T-cell (primary cell): ENCODE data around the gene CEP41. TPM values are rescaled to one million over a fixed set of nuclear protein-coding genes. Genes with fewer than 3 reads are reported as not detected.

Source experiments
- ATAC-seq, 4 experiments: fragments of 200-7000 bp in 3 of 4; fragments of 150-1000 bp in 1 of 4; cut with Tn5 transposase; replicated peaks in 1 of 4; 1 replicate in 3 of 4; 2 replicates in 1 of 4; pipeline ENCODE4 v1.10.0; 2021; ENCODE audit warnings: moderate library complexity in 3 of 4, mild to moderate bottlenecking in 2 of 4, moderate number of reproducible peaks in 1 of 4
- CTCF ChIA-PET, 2 donors: fragments of 300-600 bp; sonication (Branson Sonifier 250); formaldehyde crosslinking; loops; one replicate each; lab custom pipeline; 2022; ENCODE audit warnings: antibody characterized with exemption in 2 of 2; lab: Charles Lee
- POLR2A ChIA-PET, 2 donors: fragments of 300-600 bp; sonication (Branson Sonifier 250); formaldehyde crosslinking; loops; one replicate each; lab custom pipeline; 2022; ENCODE audit warnings: antibody characterized with exemption in 2 of 2; lab: Charles Lee
- DNase-seq, 35 experiments: peaks; one replicate each; pipeline versions ENCODE4 v3.0.0 to v3.0.0-alpha.2; 2013 to 2023
- H3K27ac ChIP-seq: one replicate; pipeline ENCODE4 v1.5.1; 2013; ENCODE audit warnings: low read length
- H3K27me3 ChIP-seq, 2 experiments: replicated peaks in 1 of 2; 1 replicate in 1 of 2; 2 replicates in 1 of 2; pipeline versions ENCODE4 v1.6.1 to v1.7.0; 2013; ENCODE audit warnings: low read length in 1 of 2, mixed read lengths in 1 of 2; ENCODE audit not compliant: control insufficient read depth in 2 of 2, insufficient read depth in 2 of 2; ENCODE audit errors: extremely low read depth in 1 of 2
- H3K36me3 ChIP-seq, 2 donors: 1 replicate in 1 of 2; 2 replicates in 1 of 2; pipeline versions ENCODE4 v1.6.1 to v1.7.0; 2013; ENCODE audit warnings: low read length in 1 of 2; ENCODE audit not compliant: control insufficient read depth in 2 of 2, insufficient read depth in 1 of 2; ENCODE audit errors: extremely low read depth in 1 of 2
- H3K4me1 ChIP-seq, 2 experiments: 1 replicate in 1 of 2; 2 replicates in 1 of 2; pipeline versions ENCODE4 v1.6.1 to v1.7.0; 2013; ENCODE audit warnings: low read length in 2 of 2, mixed read lengths in 1 of 2; ENCODE audit not compliant: insufficient read depth in 2 of 2, control insufficient read depth in 1 of 2; ENCODE audit errors: extremely low read depth in 1 of 2
- H3K4me3 ChIP-seq, 2 donors: 1 replicate in 1 of 2; 2 replicates in 1 of 2; pipeline versions ENCODE4 v1.5.1 to v1.7.0; 2013; ENCODE audit warnings: mild to moderate bottlenecking in 2 of 2, low read length in 1 of 2, moderate library complexity in 1 of 2; ENCODE audit not compliant: control insufficient read depth in 1 of 2; ENCODE audit errors: extremely low read depth in 1 of 2
- H3K9me3 ChIP-seq: 2 replicates; pipeline ENCODE4 v1.7.0; 2013
- H3K27ac Mint-ChIP-seq, 2 donors: one replicate each; pipeline ENCODE4 v1.8.0; 2020 to 2021; ENCODE audit warnings: mild to moderate bottlenecking in 2 of 2, mixed read lengths in 2 of 2
- H3K27me3 Mint-ChIP-seq, 2 donors: one replicate each; pipeline ENCODE4 v1.8.0; 2021 to 2022; ENCODE audit warnings: mixed read lengths in 2 of 2
- H3K36me3 Mint-ChIP-seq: one replicate; pipeline ENCODE4 v1.8.0; 2021; ENCODE audit warnings: mixed read lengths
- H3K4me1 Mint-ChIP-seq, 3 donors: one replicate each; pipeline ENCODE4 v1.8.0; 2020 to 2022; ENCODE audit warnings: mixed read lengths in 3 of 3, mild to moderate bottlenecking in 1 of 3
- H3K4me3 Mint-ChIP-seq, 3 donors: one replicate each; pipeline ENCODE4 v1.8.0; 2020 to 2022; ENCODE audit warnings: mild to moderate bottlenecking in 3 of 3, mixed read lengths in 3 of 3, moderate library complexity in 3 of 3
- H3K9me3 Mint-ChIP-seq, 3 donors: one replicate each; pipeline ENCODE4 v1.8.0; 2020 to 2022; ENCODE audit warnings: mixed read lengths in 3 of 3
- whole genome bisulfite sequencing: methylation state at CpG from one replicate; pipeline ENCODE4 v1.1.5; 2013; ENCODE audit warnings: missing lambda C conversion rate; ENCODE audit not compliant: insufficient coverage; 5-methylcytosine and 5-hydroxymethylcytosine counted together
- total RNA-seq, 35 experiments: library from RNA in 6 of 35; stranded (reverse) in 6 of 35; fragments of 120-200 nt in 1 of 35; gene quantifications; one replicate each; pipeline versions ENCODE4 v1.2.1 to v1.2.4 and lab custom pipeline; 2013 to 2026

CEP41 gene
- total RNA-seq, 5 donors from 2014 or later (not counting 1 experiment from before 2014, with no cell fraction given), result 6.3 to 13.6 (median 9.2) TPM

GRCh38 chr7:130409067-130409711, 31.6 kb downstream of the CEP41 start:
- H3K27ac ChIP-seq, result no peak overlapping the region
- Mint-ChIP-seq H3K9me3 (no peaks in the 10 kb centered on the region), H3K27ac (peak overlapping the region in 1 of 2 donors; percentile 61), H3K27me3 (no peaks in the 10 kb centered on the region), H3K4me1 (peaks cover 8 to 41% (median 35%) of the 10 kb centered on the region in 3 donors), H3K4me3 (no peak overlapping the region), H3K36me3 (peaks cover 18% of the 10 kb centered on the region)
- CTCF ChIA-PET, result no interaction called here
- no peaks in the 10 kb centered on the region for H3K36me3 ChIP-seq
- H3K4me3 ChIP-seq, result no peak overlapping the region
- no peak for DNase-seq
- POLR2A ChIA-PET, result no interaction called here
- no peaks in the 10 kb centered on the region for H3K27me3 ChIP-seq
- no peaks in the 10 kb centered on the region for H3K9me3 ChIP-seq
- WGBS, result 40% methylated on average over 1 of the region's 3 CpGs
- peaks cover 2 to 29% of the 10 kb centered on the region in 2 experiments for H3K4me1 ChIP-seq
- no peak for ATAC-seq

GRCh38 chr7:130405003-130405402, 35.8 kb downstream of the CEP41 start:
- POLR2A ChIA-PET, result no interaction called here
- DNase-seq, result no peak
- CTCF ChIA-PET, result interaction anchor here in 1 of 2 donors (1.0 kb wide), 1 partner anchor 13 kb away, joined by 7 read pairs; no protein-coding TSS in a partner anchor

GRCh38 chr7:130401578-130401977, 39.2 kb downstream of the CEP41 start:
- no peaks in the 10 kb centered on the region for H3K4me1 ChIP-seq
- peaks cover 8 to 13% of the 10 kb centered on the region in 2 donors for H3K36me3 ChIP-seq
- Mint-ChIP-seq H3K4me3 (no peak overlapping the region), H3K27me3 (no peaks in the 10 kb centered on the region), H3K27ac (no peak overlapping the region), H3K4me1 (peaks cover 0 to 1% (median 0%) of the 10 kb centered on the region in 3 donors), H3K36me3 (peaks cover 41% of the 10 kb centered on the region), H3K9me3 (no peaks in the 10 kb centered on the region)
- WGBS, result 83% methylated on average over 1 of the region's 3 CpGs
- ATAC-seq, result no peak
- POLR2A ChIA-PET, result interaction anchor here in 1 of 2 donors (0.6 kb wide), 1 partner anchor 9 kb away, joined by 3 read pairs; no protein-coding TSS in a partner anchor
- CTCF ChIA-PET, result no interaction called here
- DNase-seq, result no peak
- H3K9me3 ChIP-seq, result no peaks in the 10 kb centered on the region
- no peak overlapping the region for H3K4me3 ChIP-seq
- no peaks in the 10 kb centered on the region for H3K27me3 ChIP-seq
- no peak overlapping the region for H3K27ac ChIP-seq

More at GRCh38 chr7:130405003-130405402, 35.8 kb downstream of the CEP41 start:
- Mint-ChIP-seq H3K9me3 (no peaks in the 10 kb centered on the region), H3K4me3 (no peak overlapping the region), H3K27me3 (no peaks in the 10 kb centered on the region), H3K27ac (no peak overlapping the region), H3K4me1 (peaks cover 0 to 10% (median under 1%) of the 10 kb centered on the region in 3 donors), H3K36me3 (peaks cover 34% of the 10 kb centered on the region)
- Histone ChIP-seq H3K36me3 (peaks cover 8 to 9% of the 10 kb centered on the region in 2 donors), H3K4me1 (peaks cover 0 to 2% of the 10 kb centered on the region in 2 experiments), H3K27ac (no peak overlapping the region), H3K9me3 (no peaks in the 10 kb centered on the region), H3K27me3 (no peaks in the 10 kb centered on the region), H3K4me3 (no peak overlapping the region)
- WGBS, result 100% methylated on average over 1 of the region's 2 CpGs
- ATAC-seq, result no peak

- CTCF ChIA-PET, result no interaction called here
- WGBS, result no CpG with 5 or more reads among the region's 1 CpG
- peaks cover 41% of the 10 kb centered on the region for H3K36me3 Mint-ChIP-seq
- no peaks in the 10 kb centered on the region for H3K27me3 Mint-ChIP-seq
- H3K27ac Mint-ChIP-seq, result no peak overlapping the region
- H3K4me3 ChIP-seq, result no peak overlapping the region
- ATAC-seq (no peak), DNase-seq (no peak)
- peaks cover 0 to 1% (median 0%) of the 10 kb centered on the region in 3 donors for H3K4me1 Mint-ChIP-seq
- no peak overlapping the region for H3K27ac ChIP-seq
- no peaks in the 10 kb centered on the region for H3K9me3 ChIP-seq
- no peaks in the 10 kb centered on the region for H3K9me3 Mint-ChIP-seq
- H3K27me3 ChIP-seq, result no peaks in the 10 kb centered on the region
- H3K4me3 Mint-ChIP-seq, result no peak overlapping the region
- peaks cover 8 to 13% of the 10 kb centered on the region in 2 donors for H3K36me3 ChIP-seq
- POLR2A ChIA-PET, result no interaction called here
- H3K4me1 ChIP-seq, result no peaks in the 10 kb centered on the region
Measured at GRCh38 chr7:130401101-130401500, 39.7 kb downstream of the CEP41 start.

- no peaks in the 10 kb centered on the region for H3K27me3 ChIP-seq
- no peak overlapping the region for H3K27ac ChIP-seq
- no peak overlapping the region for H3K27ac Mint-ChIP-seq
- H3K9me3 Mint-ChIP-seq, result no peaks in the 10 kb centered on the region
- CTCF ChIA-PET, result no interaction called here
- H3K4me3 ChIP-seq, result no peak overlapping the region
- peaks cover 2 to 6% (median 5%) of the 10 kb centered on the region in 3 donors for H3K4me1 Mint-ChIP-seq
- DNase-seq (no peak), ATAC-seq (no peak)
- no peak overlapping the region for H3K4me3 Mint-ChIP-seq
- POLR2A ChIA-PET, result no interaction called here
- WGBS, result 80% methylated on average over 1 of the region's 4 CpGs
- H3K4me1 ChIP-seq, result peaks cover 0 to 4% of the 10 kb centered on the region in 2 experiments
- peaks cover 41% of the 10 kb centered on the region for H3K36me3 Mint-ChIP-seq
- peaks cover 8 to 13% of the 10 kb centered on the region in 2 donors for H3K36me3 ChIP-seq
- H3K27me3 Mint-ChIP-seq, result no peaks in the 10 kb centered on the region
- H3K9me3 ChIP-seq, result no peaks in the 10 kb centered on the region
Measured at GRCh38 chr7:130400120-130400572, 40.7 kb downstream of the CEP41 start.

GRCh38 chr7:130398526-130399090, 42.2 kb downstream of the CEP41 start:
- Mint-ChIP-seq H3K4me1 (peaks cover 18 to 21% (median 19%) of the 10 kb centered on the region in 3 donors), H3K9me3 (no peaks in the 10 kb centered on the region), H3K4me3 (no peak overlapping the region), H3K27ac (peak overlapping the region in 1 of 2 donors; percentile 29), H3K36me3 (peaks cover 35% of the 10 kb centered on the region), H3K27me3 (no peaks in the 10 kb centered on the region)
- CTCF ChIA-PET, result no interaction called here
- POLR2A ChIA-PET, result no interaction called here
- no peaks in the 10 kb centered on the region for H3K27me3 ChIP-seq
- H3K4me1 ChIP-seq, result peaks cover 11 to 15% of the 10 kb centered on the region in 2 experiments
- H3K36me3 ChIP-seq, result peaks cover 8 to 13% of the 10 kb centered on the region in 2 donors
- DNase-seq (no peak), ATAC-seq (no peak)
- H3K9me3 ChIP-seq, result no peaks in the 10 kb centered on the region
- 100% methylated on average over 2 of the region's 8 CpGs for WGBS
- H3K27ac ChIP-seq, result no peak overlapping the region
- H3K4me3 ChIP-seq, result no peak overlapping the region
